ENCODE measurements around the gene DNAL1. TPM values are rescaled to one million over a fixed set of nuclear protein-coding genes. Genes with fewer than 3 reads are reported as not detected.

DNAL1 gene, protein sequence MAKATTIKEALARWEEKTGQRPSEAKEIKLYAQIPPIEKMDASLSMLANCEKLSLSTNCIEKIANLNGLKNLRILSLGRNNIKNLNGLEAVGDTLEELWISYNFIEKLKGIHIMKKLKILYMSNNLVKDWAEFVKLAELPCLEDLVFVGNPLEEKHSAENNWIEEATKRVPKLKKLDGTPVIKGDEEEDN
- 9.2 to 14.5 TPM (median 12.1 TPM) in 5 replicates for total RNA-seq (2022; extraction: Qiagen RNA extraction; ENCODE audit: low read depth)

DNA sequence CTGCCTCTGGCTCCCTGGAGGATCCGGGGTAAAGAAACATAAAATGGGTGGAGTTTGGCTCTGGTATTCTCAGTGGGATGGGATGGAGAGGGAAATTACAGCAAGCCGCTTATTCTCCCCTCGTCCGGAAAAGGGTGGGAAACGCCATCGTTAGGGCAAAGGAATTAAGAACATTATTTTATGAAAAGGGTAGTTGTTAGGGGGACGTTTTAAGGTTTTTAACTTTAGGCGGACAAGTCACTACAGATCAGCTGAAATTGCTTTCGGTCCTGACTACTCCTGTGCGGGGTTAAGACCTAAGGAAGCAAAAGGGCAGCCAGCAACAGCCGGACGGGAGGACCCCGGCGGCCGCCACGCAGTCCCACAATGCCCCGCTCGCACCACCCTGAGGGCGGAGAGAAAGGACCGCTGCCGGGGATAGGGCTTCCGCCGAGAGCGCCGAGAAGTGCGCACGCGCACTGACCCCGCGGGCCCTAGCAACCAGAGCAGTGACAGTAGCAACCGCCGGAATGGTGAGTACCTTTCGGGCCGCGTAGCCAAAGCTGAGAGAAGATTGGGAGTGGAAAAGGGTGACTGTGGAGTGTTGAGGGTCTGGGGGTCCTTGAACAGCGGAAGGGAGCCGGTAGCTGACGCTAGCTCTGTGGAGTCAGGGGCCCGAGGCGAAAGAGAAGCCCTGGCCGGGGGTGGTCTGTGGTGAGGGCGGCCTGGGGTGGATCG is at the start of gene DNAL1:
Gene DNAL1 (plus strand): TSS at position 456 of the 717 bp plus-strand sequence. CDS start 54 bp downstream, at position 510.

DNA sequence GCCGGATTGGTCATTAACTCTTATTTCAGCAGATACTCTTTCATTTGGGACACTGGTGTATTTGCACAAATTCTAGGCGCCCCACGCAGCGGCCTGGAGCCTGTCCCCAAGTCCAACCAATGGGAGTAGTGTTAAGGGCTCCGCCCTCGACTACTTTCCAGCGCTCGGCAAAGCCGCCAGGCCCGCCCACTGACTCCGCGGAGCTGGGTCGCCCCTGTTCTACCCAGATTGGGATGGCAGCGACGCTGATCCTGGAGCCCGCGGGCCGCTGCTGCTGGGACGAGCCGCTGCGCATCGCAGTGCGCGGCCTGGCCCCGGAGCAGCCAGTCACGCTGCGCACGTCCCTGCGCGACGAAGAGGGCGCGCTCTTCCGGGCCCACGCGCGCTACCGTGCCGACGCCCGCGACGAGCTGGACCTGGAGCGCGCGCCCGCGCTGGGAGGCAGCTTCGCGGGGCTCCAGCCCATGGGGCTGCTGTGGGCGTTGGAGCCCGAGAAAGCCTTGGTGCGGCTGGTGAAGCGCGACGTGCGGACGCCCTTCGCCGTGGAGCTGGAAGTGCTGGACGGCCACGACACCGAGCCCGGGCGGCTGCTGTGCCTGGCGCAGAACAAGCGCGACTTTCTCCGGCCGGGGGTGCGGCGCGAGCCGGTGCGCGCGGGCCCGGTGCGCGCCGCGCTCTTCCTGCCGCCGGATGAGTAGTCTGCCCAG is 32.3 kb upstream of the DNAL1 start, which contains the start of gene ACOT6:
Gene ACOT6 (plus strand): TSS at position 179 of the 707 bp plus-strand sequence. CDS start 55 bp downstream, at position 234.

DNA sequence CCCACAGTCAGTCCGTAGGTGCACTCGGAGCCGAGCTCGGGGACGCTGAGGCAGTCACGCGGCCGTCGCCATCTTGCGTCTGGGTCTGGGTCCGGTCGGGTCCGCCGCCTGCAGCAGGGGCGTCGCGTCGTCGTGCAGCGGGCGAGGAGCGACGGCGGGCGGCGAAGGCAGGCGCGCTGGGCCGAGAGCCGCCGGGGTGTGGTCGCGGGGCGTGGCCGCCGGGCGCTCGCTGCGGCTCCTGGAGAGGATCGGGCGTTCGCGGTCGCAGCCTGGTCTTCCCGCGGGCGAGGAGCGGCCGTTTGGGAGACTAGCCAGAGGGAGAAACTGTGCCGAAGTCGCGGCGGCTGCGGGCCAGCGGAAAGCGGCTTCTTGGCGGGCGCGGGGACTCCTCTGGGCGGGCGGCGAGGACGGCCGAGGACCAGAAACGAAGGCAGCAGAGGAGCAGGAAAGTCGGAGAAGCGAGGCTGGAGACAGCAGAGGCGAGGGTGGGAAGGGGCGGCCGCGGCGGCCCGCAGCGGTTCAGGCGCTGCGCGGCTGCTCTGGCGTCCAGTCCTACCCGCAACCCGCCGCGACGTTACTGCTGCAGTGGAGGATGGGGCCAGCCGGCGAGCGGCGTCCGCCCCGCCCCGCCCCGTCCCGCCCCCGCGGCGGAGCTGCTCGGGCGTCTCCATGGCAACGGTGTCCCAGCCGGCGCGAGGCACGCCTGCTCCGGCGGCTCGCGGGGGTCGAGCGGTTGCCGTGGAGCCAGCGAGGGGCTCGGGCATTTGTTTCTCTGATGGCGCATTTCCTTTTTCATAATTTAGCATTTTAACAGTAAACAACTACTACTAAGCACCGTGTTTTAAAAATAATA is 69.2 kb downstream of the DNAL1 start, which contains the start of gene PNMA1:
Gene PNMA1 (minus strand): TSS at position 582 of the 853 bp plus-strand sequence. CDS start 745 bp downstream, outside the sequence.

Other genes with a start within 250 kb of the DNAL1 start
- 32.9 to 46.5 TPM (median 42.0 TPM) in 5 replicates for gene NUMB, start 186.4 kb upstream of the DNAL1 start, total RNA-seq (2022; extraction: Qiagen RNA extraction; ENCODE audit: low read depth)
- 24.0 to 27.8 TPM (median 27.1 TPM) in 5 replicates for gene RIOX1, start 154.1 kb upstream of the DNAL1 start, total RNA-seq (2022; extraction: Qiagen RNA extraction; ENCODE audit: low read depth)
- gene ACOT1, start 107.8 kb upstream of the DNAL1 start, total RNA-seq (2022; extraction: Qiagen RNA extraction; ENCODE audit: low read depth) = 6.4 to 7.7 TPM (median 7.1 TPM) in 5 replicates
- not detected in 5 replicates for gene HEATR4, start 86.0 kb upstream of the DNAL1 start, total RNA-seq (2022; extraction: Qiagen RNA extraction; ENCODE audit: low read depth)
- gene ACOT2, start 75.8 kb upstream of the DNAL1 start, total RNA-seq (2022; extraction: Qiagen RNA extraction; ENCODE audit: low read depth) = 44.8 to 49.9 TPM (median 47.6 TPM) in 5 replicates
- 1.4 to 2.2 TPM (median 2.1 TPM) in 5 replicates for gene ACOT4, start 53.1 kb upstream of the DNAL1 start, total RNA-seq (2022; extraction: Qiagen RNA extraction; ENCODE audit: low read depth)
- gene ACOT6, start 32.5 kb upstream of the DNAL1 start, total RNA-seq (2022; extraction: Qiagen RNA extraction; ENCODE audit: low read depth) = not detected in 5 replicates
- 58.9 to 67.1 TPM (median 63.6 TPM) in 5 replicates for gene PNMA1, start 69.4 kb downstream of the DNAL1 start, total RNA-seq (2022; extraction: Qiagen RNA extraction; ENCODE audit: low read depth)
- gene PTGR2, start 206.8 kb downstream of the DNAL1 start, total RNA-seq (2022; extraction: Qiagen RNA extraction; ENCODE audit: low read depth) = 6.7 to 11.8 TPM (median 9.6 TPM) in 5 replicates
- 43.9 to 50.8 TPM (median 48.9 TPM) in 5 replicates for gene ZNF410, start 241.9 kb downstream of the DNAL1 start, total RNA-seq (2022; extraction: Qiagen RNA extraction; ENCODE audit: low read depth)

All from A549 treated with DMSO at 1 μM for 4 hours (cell line).